Measurements from ENCODE around the gene FRAS1. TPM values are rescaled to one million over a fixed set of nuclear protein-coding genes. Genes with fewer than 3 reads are reported as not detected.

The FRAS1 gene
- total and polyA plus RNA-seq, 2 donors (not counting 3 experiments of a cell fraction or from before 2014, with no cell fraction given): 1.4 to 3.6 TPM

GRCh38 chr4:78150543-78150864 lies 93.4 kb downstream of the FRAS1 start:
- FAIRE-seq: no peak
- H2AFZ ChIP-seq (ENCODE audit: low read depth, low read length): no peak overlapping the region

More at GRCh38 chr4:78150543-78150864, 93.4 kb downstream of the FRAS1 start:
- H3K27ac ChIP-seq (ENCODE audit: insufficient read depth, low read depth, low read length): no peak overlapping the region
- TF ChIP-seq EZH2 (IDR thresholded peaks at IDR 0.05; ENCODE audit: borderline replicate concordance, low read depth, low read length, severe bottlenecking) (no peak), POLR2A (IDR thresholded peaks at IDR 0.05; ENCODE audit: low read depth, low read length) (no peak), GATA2 (IDR thresholded peaks at IDR 0.05; ENCODE audit: insufficient read depth, insufficient read length, low read depth, low read length) (no peak), MAX (IDR thresholded peaks at IDR 0.05; ENCODE audit: insufficient read depth, insufficient read length) (no peak), POLR2AphosphoS5 (IDR thresholded peaks at IDR 0.05; ENCODE audit: insufficient read depth, low read depth, low read length) (no peak), CTCF (IDR thresholded peaks at IDR 0.05; ENCODE audit: extremely low read depth in 1 of 2, insufficient read depth in 1 of 2, low read depth in 1 of 2, low read length in 2 of 2) (no peak), MYC (IDR thresholded peaks at IDR 0.05; ENCODE audit: low read depth, low read length) (no peak), FOS (IDR thresholded peaks at IDR 0.05; ENCODE audit: borderline replicate concordance, insufficient read depth, low read length) (no peak), JUN (IDR thresholded peaks at IDR 0.05; ENCODE audit: borderline replicate concordance, insufficient read depth, insufficient read length, low read depth) (no peak)
- dilution Hi-C loops (cut with MboI; ENCODE audit: extremely low pct_ligation_motif_present, low sequenced_read_pairs) (no loop called here), intact Hi-C loops (cut with micrococcal nuclease) (no loop called here)
- H4K20me1 ChIP-seq (replicated peaks; ENCODE audit: control insufficient read depth, extremely low read depth, insufficient read depth, low read length): no peaks in the 10 kb centered on the region
- H3K4me1 ChIP-seq (ENCODE audit: control insufficient read depth, extremely low read depth, insufficient read depth, low read length): no peaks in the 10 kb centered on the region
- no peak for DNase-seq (ENCODE audit: low read depth, low spot score)
- H3K9ac ChIP-seq (replicated peaks; ENCODE audit: extremely low read depth, insufficient read depth, low read length): no peak overlapping the region
- no peaks in the 10 kb centered on the region for H3K9me1 ChIP-seq (replicated peaks; ENCODE audit: control insufficient read depth, extremely low read depth, insufficient read depth, low read length)
- BruUV-seq (replicated peaks): no TSS peak
- no peaks in the 10 kb centered on the region for H3K79me2 ChIP-seq (ENCODE audit: control insufficient read depth, insufficient read depth, low read length)
- CTCF ChIA-PET: no interaction called here
- H3K36me3 ChIP-seq (ENCODE audit: control insufficient read depth in 2 of 2, extremely low read depth in 1 of 2, insufficient read depth in 2 of 2, low read length in 2 of 2): no peaks in the 10 kb centered on the region
- H3K4me3 ChIP-seq (replicated peaks in 1 of 3; ENCODE audit: insufficient read depth in 1 of 3, low read depth in 1 of 3, low read length in 3 of 3): no peak overlapping the region
- POLR2A ChIA-PET: no interaction called here
- no peak overlapping the region for H3K4me2 ChIP-seq (ENCODE audit: insufficient read depth, low read length)
- no peaks in the 10 kb centered on the region for H3K9me3 ChIP-seq (replicated peaks; ENCODE audit: control insufficient read depth, insufficient read depth, low read length)
- no peaks in the 10 kb centered on the region for H3K27me3 ChIP-seq (ENCODE audit: control insufficient read depth in 2 of 2, insufficient read depth in 2 of 2, low read length in 2 of 2)

All from endothelial cell of umbilical vein (primary cell).